Liver (tissue), 9 donors: ENCODE results near the gene SLC30A10. TPM values are rescaled to one million over a fixed set of nuclear protein-coding genes. Genes with fewer than 3 reads are reported as not detected.

Experiments
- DNase-seq: peaks from one replicate; pipeline ENCODE4 v3.0.0-alpha.2; 2017; ENCODE audit warnings: low spot score
- H3K27ac ChIP-seq, 2 donors: one replicate each; pipeline ENCODE4 v1.7.0; 2013; ENCODE audit warnings: inconsistent platforms in 2 of 2, low read length in 2 of 2, control low read depth in 1 of 2, low read depth in 1 of 2, mild to moderate bottlenecking in 1 of 2
- H3K27me3 ChIP-seq, 4 donors: one replicate each; pipeline versions ENCODE4 v1.6.1 to v1.7.0; 2013; ENCODE audit warnings: low read length in 3 of 4, inconsistent platforms in 1 of 4, mild to moderate bottlenecking in 1 of 4, moderate library complexity in 1 of 4; ENCODE audit not compliant: control insufficient read depth in 4 of 4, insufficient read depth in 4 of 4
- H3K36me3 ChIP-seq, 4 donors: one replicate each; pipeline versions ENCODE4 v1.6.1 to v1.7.0; 2013; ENCODE audit warnings: low read length in 3 of 4, mild to moderate bottlenecking in 3 of 4, low read depth in 1 of 4, moderate library complexity in 1 of 4; ENCODE audit not compliant: control insufficient read depth in 4 of 4, insufficient read depth in 3 of 4
- H3K4me1 ChIP-seq, 4 donors: one replicate each; pipeline versions ENCODE4 v1.6.1 to v1.7.0; 2013; ENCODE audit warnings: low read length in 3 of 4, mild to moderate bottlenecking in 3 of 4, moderate library complexity in 1 of 4; ENCODE audit not compliant: control insufficient read depth in 4 of 4, insufficient read depth in 4 of 4
- H3K4me3 ChIP-seq, 3 donors: one replicate each; pipeline versions ENCODE4 v1.6.1 to v1.7.0; 2013; ENCODE audit warnings: low read length in 3 of 3, control low read depth in 1 of 3, low read depth in 1 of 3, mild to moderate bottlenecking in 1 of 3
- H3K9ac ChIP-seq, 2 donors: one replicate each; pipeline ENCODE4 v1.7.0; 2013; ENCODE audit warnings: low read length in 2 of 2, mild to moderate bottlenecking in 2 of 2, moderate library complexity in 2 of 2, control low read depth in 1 of 2, low read depth in 1 of 2
- H3K9me3 ChIP-seq, 4 donors: one replicate each; pipeline versions ENCODE4 v1.6.1 to v1.7.0; 2013; ENCODE audit warnings: low read length in 3 of 4; ENCODE audit not compliant: control insufficient read depth in 4 of 4
- ATF3 ChIP-seq: IDR thresholded peaks from 2 replicates; pipeline ENCODE4 v1.6.1; 2016; ENCODE audit warnings: antibody characterized with exemption
- CTCF ChIP-seq: fragments of 150-350 bp; IDR thresholded peaks from 2 replicates; pipeline ENCODE4 v1.5.1; 2017; ENCODE audit warnings: improper control_type of control experiment, low read depth, low read length; ENCODE audit not compliant: missing input control
- EGR1 ChIP-seq, 2 donors: IDR thresholded peaks; 2 replicates each; pipeline ENCODE4 v1.6.1; 2016 to 2018; ENCODE audit warnings: antibody characterized with exemption in 2 of 2, low read depth in 2 of 2
- FOXA1 ChIP-seq: IDR thresholded peaks from 2 replicates; pipeline ENCODE4 v1.6.1; 2016; ENCODE audit warnings: antibody characterized with exemption
- FOXA2 ChIP-seq: IDR thresholded peaks from 2 replicates; pipeline ENCODE4 v1.6.1; 2016; ENCODE audit warnings: antibody characterized with exemption
- GABPA ChIP-seq, 2 donors: IDR thresholded peaks in 1 of 2; conservative IDR thresholded peaks in 1 of 2; 2 replicates each; pipeline ENCODE4 v1.6.1; 2016; ENCODE audit warnings: antibody characterized with exemption in 2 of 2, mild to moderate bottlenecking in 1 of 2, moderate library complexity in 1 of 2
- HNF4A ChIP-seq, 2 donors: conservative IDR thresholded peaks; 2 replicates each; pipeline ENCODE4 v1.6.1; 2016; ENCODE audit warnings: antibody characterized with exemption in 2 of 2, mild to moderate bottlenecking in 2 of 2
- HNF4G ChIP-seq: IDR thresholded peaks from 2 replicates; pipeline ENCODE4 v1.6.1; 2016; ENCODE audit warnings: antibody characterized with exemption
- JUND ChIP-seq, 2 donors: IDR thresholded peaks; 2 replicates each; pipeline ENCODE4 v1.6.1; 2016; ENCODE audit warnings: antibody characterized with exemption in 2 of 2
- MAX ChIP-seq: IDR thresholded peaks from 2 replicates; pipeline ENCODE4 v1.6.1; 2016; ENCODE audit warnings: antibody characterized with exemption
- NR2F2 ChIP-seq: IDR thresholded peaks from 2 replicates; pipeline ENCODE4 v1.6.1; 2016; ENCODE audit warnings: antibody characterized with exemption
- RAD21 ChIP-seq, 2 donors: IDR thresholded peaks; 2 replicates each; pipeline ENCODE4 v1.6.1; 2016; ENCODE audit warnings: antibody characterized with exemption in 2 of 2, mild to moderate bottlenecking in 2 of 2
- REST ChIP-seq: IDR thresholded peaks from 2 replicates; pipeline ENCODE4 v1.6.1; 2016; ENCODE audit warnings: antibody characterized with exemption, mild to moderate bottlenecking
- RXRA ChIP-seq, 2 donors: IDR thresholded peaks; 2 replicates each; pipeline ENCODE4 v1.6.1; 2017 to 2018; ENCODE audit warnings: antibody characterized with exemption in 2 of 2, mild to moderate bottlenecking in 1 of 2
- SP1 ChIP-seq: IDR thresholded peaks from 2 replicates; pipeline ENCODE4 v1.6.1; 2018; ENCODE audit warnings: antibody characterized with exemption, mild to moderate bottlenecking
- TAF1 ChIP-seq: conservative IDR thresholded peaks from 2 replicates; pipeline ENCODE4 v1.6.1; 2016; ENCODE audit warnings: antibody characterized with exemption, mild to moderate bottlenecking
- YY1 ChIP-seq: IDR thresholded peaks from 2 replicates; pipeline ENCODE4 v1.6.1; 2016; ENCODE audit warnings: antibody characterized with exemption, mild to moderate bottlenecking
- ZBTB33 ChIP-seq: IDR thresholded peaks from 2 replicates; pipeline ENCODE4 v1.6.1; 2016; ENCODE audit warnings: antibody characterized with exemption
- WGBS: extraction: QIAGEN DNeasy Blood & Tissue Kit; methylation state at CpG from one replicate; pipeline ENCODE4 v1.1.7; 2013; 5-methylcytosine and 5-hydroxymethylcytosine counted together
- polyA plus RNA-seq, 2 donors: library from polyadenylated mRNA; stranded (reverse) in 1 of 2; unstranded in 1 of 2; fragments of 200-250 nt in 1 of 2; fragments of >200 nt in 1 of 2; fragmentation: Nextera tagmentation in 1 of 2; extraction: Ambion mirVana in 1 of 2; gene quantifications; one replicate each; pipeline versions ENCODE4 v1.2.1 to v1.2.3, GENCODE V29; 2013 to 2015
- total RNA-seq, 2 donors: library from RNA; depleted of rRNA; stranded (reverse); fragments of >200 nt; gene quantifications; one replicate each; pipeline ENCODE4 v1.2.3, GENCODE V29; 2014
- donor health status: healthy.
- donor health status: healthy.
- donor health status: healthy.
- donor health status: healthy.
- donor health status: healthy.

Gene SLC30A10
- total and polyA plus RNA-seq, 4 donors = 18.5 to 90.9 (median 37.6) TPM

GRCh38 chr1:219885680-219886079 is 42.7 kb downstream of the SLC30A10 start:
- H3K36me3 ChIP-seq = no peaks in the 10 kb centered on the region
- H3K4me3 ChIP-seq = no peak overlapping the region
- DNase-seq = no peak
- H3K27me3 ChIP-seq = no peaks in the 10 kb centered on the region
- no peak overlapping the region for H3K27ac ChIP-seq
- no peaks in the 10 kb centered on the region for H3K9me3 ChIP-seq
- no peak for TF ChIP-seq FOXA1
- no peak for TF ChIP-seq ZBTB33
- TF ChIP-seq TAF1 = no peak
- TF ChIP-seq YY1 = no peak
- TF ChIP-seq HNF4G = no peak
- H3K9ac ChIP-seq = no peak overlapping the region
- H3K4me1 ChIP-seq = peaks cover 1 to 40% (median 25%) of the 10 kb centered on the region in 4 donors
- 63% methylated on average over 2 of the region's 2 CpGs for WGBS

- H3K4me3 ChIP-seq = peak overlapping the region in 2 of 3 donors; percentile 35 to 47
Observed at GRCh38 chr1:219883400-219884332, 44.7 kb downstream of the SLC30A10 start.

More at GRCh38 chr1:219883400-219884332, 44.7 kb downstream of the SLC30A10 start:
- 21% methylated on average over 5 of the region's 5 CpGs for WGBS
- no peak for DNase-seq
- Histone ChIP-seq H3K27me3 (no peaks in the 10 kb centered on the region), H3K4me1 (peaks cover 1 to 45% (median 27%) of the 10 kb centered on the region in 4 donors), H3K36me3 (no peaks in the 10 kb centered on the region), H3K27ac (peak overlapping the region; percentile 38 to 48), H3K9me3 (no peaks in the 10 kb centered on the region), H3K9ac (no peak overlapping the region)
- TF ChIP-seq HNF4A (conservative IDR thresholded peaks at IDR 0.05) (peak; percentile 83 to 92), JUND (IDR thresholded peaks at IDR 0.05) (peak; percentile 65 to 85), YY1 (peak; percentile 90), TAF1 (peak; percentile 29), ATF3 (peak; percentile 43), RXRA (IDR thresholded peaks at IDR 0.05) (peak; percentile 86 to 90), EGR1 (IDR thresholded peaks at IDR 0.05; ENCODE audit: low read depth in 2 of 2) (peak in 1 of 2 donors; percentile 9), MAX (peak; percentile 71), REST (peak; percentile 59), FOXA2 (peak; percentile 70), SP1 (peak; percentile 91), CTCF (no peak), GABPA (IDR thresholded peaks at IDR 0.05 in 1 of 2, conservative IDR thresholded peaks at IDR 0.05 in 1 of 2) (no peak), ZBTB33 (peak; percentile 39), NR2F2 (peak; percentile 34), FOXA1 (no peak), RAD21 (IDR thresholded peaks at IDR 0.05) (peak; percentile 43 to 57), HNF4G (peak; percentile 76)
